GM04503 (cell line): ENCODE results near the gene ARHGAP1.
"Not testable (repeated sequence)": the region's sequence is repeated elsewhere in the genome, so short reads cannot be mapped to it uniquely, and the experiment has no call there.

ENCODE experiments used
- DNase-seq: peaks from one replicate; pipeline ENCODE4 v3.0.0-alpha.2; 2012; ENCODE audit warnings: low read depth

ARHGAP1 gene

GRCh38 chr11:46723359-46723680 is 22.9 kb upstream of the ARHGAP1 start:
- DNase-seq, result no peak

- no peak for DNase-seq
Measured at GRCh38 chr11:46722566-46723358, 22.3 kb upstream of the ARHGAP1 start.

- no peak for DNase-seq
Measured at GRCh38 chr11:46721286-46721685, 20.9 kb upstream of the ARHGAP1 start.

- DNase-seq, result no peak
Measured at GRCh38 chr11:46719543-46720218, 19.3 kb upstream of the ARHGAP1 start.

- no peak for DNase-seq
Measured at GRCh38 chr11:46719048-46719542, 18.7 kb upstream of the ARHGAP1 start, which contains the start of gene F2. Gene F2, plus strand, starts transcription at chr11:46719213. Its CDS starts 23 bp downstream, at chr11:46719236.

- DNase-seq, result no peak
Measured at GRCh38 chr11:46718155-46719019, 18.0 kb upstream of the ARHGAP1 start.

GRCh38 chr11:46717825-46718154 is 17.4 kb upstream of the ARHGAP1 start:
- DNase-seq, result not testable (repeated sequence)

- DNase-seq, result no peak
Measured at GRCh38 chr11:46712874-46713576, 12.6 kb upstream of the ARHGAP1 start.

GRCh38 chr11:46711303-46711702 is 10.9 kb upstream of the ARHGAP1 start:
- no peak for DNase-seq

GRCh38 chr11:46710821-46711269 is 10.4 kb upstream of the ARHGAP1 start:
- peak; percentile 92 for DNase-seq

GRCh38 chr11:46709351-46709750 is 8.9 kb upstream of the ARHGAP1 start:
- DNase-seq, result not testable (repeated sequence)

GRCh38 chr11:46706886-46707285 is 6.5 kb upstream of the ARHGAP1 start:
- no peak for DNase-seq

GRCh38 chr11:46705070-46705688 is 4.8 kb upstream of the ARHGAP1 start:
- DNase-seq, result no peak

GRCh38 chr11:46701078-46701654 is 747 bp upstream of the ARHGAP1 start:
- no peak for DNase-seq

- no peak for DNase-seq
Measured at GRCh38 chr11:46698597-46698996, 1.8 kb downstream of the ARHGAP1 start.

GRCh38 chr11:46697723-46698122 is 2.7 kb downstream of the ARHGAP1 start:
- DNase-seq, result no peak

- no peak for DNase-seq
Measured at GRCh38 chr11:46697303-46697702, 3.1 kb downstream of the ARHGAP1 start.

GRCh38 chr11:46696212-46696558 is 4.2 kb downstream of the ARHGAP1 start:
- no peak for DNase-seq

GRCh38 chr11:46695345-46696211 is 4.8 kb downstream of the ARHGAP1 start:
- no peak for DNase-seq

GRCh38 chr11:46694607-46695006 is 5.8 kb downstream of the ARHGAP1 start:
- DNase-seq, result no peak
